A549 (cell line): Measurements from ENCODE around the gene UNC13A.

Experiments
- BHLHE40 ChIP-seq: IDR thresholded peaks from 2 replicates; pipeline ENCODE4 v1.6.1; 2012; ENCODE audit warnings: low read depth, low read length, inconsistent platforms
- CTCF ChIP-seq: fragments of >200 bp; sonication (Bioruptor Twin); formaldehyde crosslinking; IDR thresholded peaks from 3 replicates; pipeline ENCODE4 v1.5.1; 2016
- EP300 ChIP-seq, 2 experiments: fragments of >200 bp; sonication (Bioruptor Twin); formaldehyde crosslinking; IDR thresholded peaks; 2 replicates in 1 of 2; 3 replicates in 1 of 2; pipeline ENCODE4 v1.6.1; 2016 to 2017
- HOXB13 ChIP-seq: fragments of 250-450 bp; sonication (Bioruptor Pico); IDR thresholded peaks from 2 replicates; pipeline ENCODE4 v1.5.0; 2020; ENCODE audit warnings: low read depth, mild to moderate bottlenecking, moderate library complexity
- JUN ChIP-seq, 2 experiments: fragments of >200 bp; sonication (Bioruptor Twin); formaldehyde crosslinking; IDR thresholded peaks; 2 replicates in 1 of 2; 3 replicates in 1 of 2; pipeline ENCODE4 v1.6.1; 2016 to 2017
- POLR2A ChIP-seq: IDR thresholded peaks from 2 replicates; pipeline ENCODE4 v1.6.1; 2012; ENCODE audit warnings: mild to moderate bottlenecking, low read length
- RAD21 ChIP-seq, 2 experiments: fragments of >200 bp in 1 of 2; sonication (Bioruptor Twin) in 1 of 2; formaldehyde crosslinking in 1 of 2; IDR thresholded peaks in 1 of 2; conservative IDR thresholded peaks in 1 of 2; 2 replicates in 1 of 2; 3 replicates in 1 of 2; pipeline ENCODE4 v1.6.1; 2012 to 2018; ENCODE audit warnings: inconsistent platforms in 1 of 2
- RFX5 ChIP-seq: fragments of 450-650 bp; IDR thresholded peaks from 2 replicates; pipeline ENCODE4 v1.7.1; 2014; ENCODE audit warnings: antibody characterized with exemption, mild to moderate bottlenecking, moderate library complexity
- USF2 ChIP-seq: fragments of 450-650 bp; IDR thresholded peaks from 2 replicates; pipeline ENCODE4 v1.6.1; 2014; ENCODE audit warnings: antibody characterized with exemption

GRCh38 chr19:17719730-17720400 is 31.7 kb upstream of the UNC13A start:
- no peak for TF ChIP-seq RFX5
- TF ChIP-seq POLR2A = no peak
- no peak for TF ChIP-seq USF2
- no peak for TF ChIP-seq CTCF
- TF ChIP-seq BHLHE40 = no peak
- TF ChIP-seq HOXB13 (CRISPR knock-in tag) = no peak
- TF ChIP-seq EP300 (IDR thresholded peaks at IDR 0.05) = no peak
- no peak for TF ChIP-seq RAD21 (conservative IDR thresholded peaks at IDR 0.05 in 1 of 2, IDR thresholded peaks at IDR 0.05 in 1 of 2)
- no peak for TF ChIP-seq JUN (IDR thresholded peaks at IDR 0.05)
